Activated CD8-positive, alpha-beta memory T cell treated with anti-CD3 and anti-CD28 coated beads, Interleukin-2, amount 50 U/mL, for 1 hour (primary cell): Measurements from ENCODE around the gene LRP1.
A peak's percentile ranks its signal among the peaks of the same experiment; 100 is the strongest.
"Not testable (repeated sequence)": the region's sequence is repeated elsewhere in the genome, so short reads cannot be mapped to it uniquely, and the experiment has no call there.

Experiments
- DNase-seq: peaks from one replicate; pipeline ENCODE4 v3.0.0-alpha.2; 2020; ENCODE audit errors: extremely low read depth

Gene LRP1

GRCh38 chr12:57112492-57113294 is 15.6 kb upstream of the LRP1 start:
- no peak for DNase-seq

- DNase-seq = no peak
Observed at GRCh38 chr12:57116580-57117281, 11.6 kb upstream of the LRP1 start.

GRCh38 chr12:57118711-57119271 is 9.5 kb upstream of the LRP1 start:
- no peak for DNase-seq

GRCh38 chr12:57119294-57120085 is 8.8 kb upstream of the LRP1 start:
- no peak for DNase-seq

GRCh38 chr12:57120718-57121117 is 7.6 kb upstream of the LRP1 start:
- DNase-seq = not testable (repeated sequence)

- DNase-seq = no peak
Observed at GRCh38 chr12:57123813-57124212, 4.5 kb upstream of the LRP1 start.

- peak; percentile 40 for DNase-seq
Observed at GRCh38 chr12:57124261-57124877, 3.9 kb upstream of the LRP1 start.

- no peak for DNase-seq
Observed at GRCh38 chr12:57126061-57126460, 2.2 kb upstream of the LRP1 start.

GRCh38 chr12:57126561-57126960 is 1.7 kb upstream of the LRP1 start:
- DNase-seq = no peak

GRCh38 chr12:57127101-57127725 is 1.1 kb upstream of the LRP1 start:
- DNase-seq = peak; percentile 53

GRCh38 chr12:57128519-57129247 is 400 bp downstream of the LRP1 start:
- no peak for DNase-seq

GRCh38 chr12:57129321-57129842 is 1.1 kb downstream of the LRP1 start:
- DNase-seq = no peak

- no peak for DNase-seq
Observed at GRCh38 chr12:57129889-57130288, 1.6 kb downstream of the LRP1 start.

- DNase-seq = no peak
Observed at GRCh38 chr12:57130941-57131340, 2.7 kb downstream of the LRP1 start.

- no peak for DNase-seq
Observed at GRCh38 chr12:57131896-57132744, 3.8 kb downstream of the LRP1 start.

GRCh38 chr12:57133013-57133569 is 4.8 kb downstream of the LRP1 start:
- DNase-seq = no peak

- DNase-seq = no peak
Observed at GRCh38 chr12:57133916-57134315, 5.6 kb downstream of the LRP1 start.

- DNase-seq = no peak
Observed at GRCh38 chr12:57134949-57135348, 6.7 kb downstream of the LRP1 start.
